Endothelial cell (in vitro differentiated cells): Measurements from ENCODE around the gene METTL15. TPM values are rescaled to one million over a fixed set of nuclear protein-coding genes. Genes with fewer than 3 reads are reported as not detected.

ENCODE experiments used
- DNase-seq: peaks from one replicate; pipeline ENCODE4 v3.0.0; 2021; ENCODE audit warnings: low spot score
- H3K27ac Mint-ChIP-seq: one replicate; pipeline ENCODE4 v1.8.0; 2021; ENCODE audit warnings: mixed read lengths, inconsistent platforms; ENCODE audit not compliant: unreplicated experiment
- H3K27me3 Mint-ChIP-seq: one replicate; pipeline ENCODE4 v1.8.0; 2021; ENCODE audit warnings: mild to moderate bottlenecking, moderate library complexity, mixed read lengths, inconsistent platforms; ENCODE audit not compliant: unreplicated experiment
- H3K36me3 Mint-ChIP-seq: one replicate; pipeline ENCODE4 v1.8.0; 2021; ENCODE audit warnings: mild to moderate bottlenecking, low read depth, mixed read lengths, inconsistent platforms; ENCODE audit not compliant: unreplicated experiment
- H3K4me1 Mint-ChIP-seq: one replicate; pipeline ENCODE4 v1.8.0; 2021; ENCODE audit warnings: mild to moderate bottlenecking, mixed read lengths, inconsistent platforms; ENCODE audit not compliant: unreplicated experiment
- H3K4me3 Mint-ChIP-seq: one replicate; pipeline ENCODE4 v1.8.0; 2021; ENCODE audit warnings: mild to moderate bottlenecking, mixed read lengths, inconsistent platforms; ENCODE audit not compliant: unreplicated experiment
- H3K9me3 Mint-ChIP-seq: one replicate; pipeline ENCODE4 v1.8.0; 2021; ENCODE audit warnings: mixed read lengths, inconsistent platforms; ENCODE audit not compliant: unreplicated experiment
- total RNA-seq: library from RNA; stranded (reverse); fragmentation: NEBNext Ultra II Directional; extraction: Animal tissue kit (Norgen Biotek cat#: 25700); gene quantifications from one replicate; pipeline ENCODE4 v1.2.1, GENCODE V29; 2021; ENCODE audit not compliant: unreplicated experiment
- TF ChIP-seq, protein P1 (sequence below): fragments of 200-600 bp; sonication (generic); IDR thresholded peaks from one replicate; pipeline ENCODE4 v1.5.0; 2021; ENCODE audit warnings: antibody characterized with exemption; ENCODE audit not compliant: unreplicated experiment

Gene METTL15
- total RNA-seq, 1 donor from 2014 or later: 8.8 TPM

DNA sequence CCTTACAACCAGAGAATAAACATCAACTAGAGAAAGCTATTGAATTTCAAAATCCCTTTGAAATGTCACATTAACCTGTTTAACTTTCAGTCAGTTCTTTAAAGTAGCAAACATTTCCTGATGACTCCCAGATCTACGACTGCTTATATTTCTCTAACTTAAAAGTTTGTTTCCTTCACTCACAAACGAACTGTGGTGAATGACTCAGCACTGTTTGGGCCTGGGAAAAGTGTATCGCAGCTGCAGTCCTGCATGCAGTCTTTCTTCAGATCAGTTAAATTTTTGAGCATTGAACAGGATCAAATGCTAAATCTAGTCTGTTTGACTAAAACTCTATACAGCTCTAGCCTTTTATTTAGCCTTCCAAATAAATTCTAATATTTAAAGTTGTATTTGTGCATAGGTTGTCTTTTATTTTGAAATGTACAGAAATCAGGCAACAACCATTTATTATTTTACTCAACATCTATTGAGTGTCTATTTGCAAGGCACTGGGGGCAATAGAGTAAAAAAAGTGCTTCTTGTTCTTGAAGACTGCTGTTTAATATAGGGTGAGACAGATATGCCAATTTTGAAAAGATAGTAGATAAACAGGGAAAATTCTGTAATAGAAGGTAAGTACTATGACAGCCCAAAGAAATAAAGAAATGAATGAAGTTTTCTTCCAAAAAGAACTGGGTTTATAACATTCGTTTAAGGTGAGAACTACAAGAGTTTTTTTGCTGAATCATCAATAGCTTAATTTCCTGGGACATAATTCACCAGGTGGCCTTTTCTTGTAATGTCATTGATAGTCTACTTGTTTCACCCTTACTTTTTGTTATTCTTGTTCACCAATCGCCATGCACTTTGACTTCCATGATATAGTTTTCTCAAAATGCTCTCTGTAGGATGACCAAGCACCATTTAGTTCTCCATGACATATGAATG, 235.4 kb downstream of the METTL15 start:
- Mint-ChIP-seq H3K27me3 (no peaks in the 10 kb centered on the region), H3K27ac (no peak overlapping the region), H3K4me1 (no peaks in the 10 kb centered on the region), H3K36me3 (no peaks in the 10 kb centered on the region), H3K9me3 (no peaks in the 10 kb centered on the region), H3K4me3 (no peak overlapping the region)
- no peak for DNase-seq
- TF ChIP-seq, protein P1, sequence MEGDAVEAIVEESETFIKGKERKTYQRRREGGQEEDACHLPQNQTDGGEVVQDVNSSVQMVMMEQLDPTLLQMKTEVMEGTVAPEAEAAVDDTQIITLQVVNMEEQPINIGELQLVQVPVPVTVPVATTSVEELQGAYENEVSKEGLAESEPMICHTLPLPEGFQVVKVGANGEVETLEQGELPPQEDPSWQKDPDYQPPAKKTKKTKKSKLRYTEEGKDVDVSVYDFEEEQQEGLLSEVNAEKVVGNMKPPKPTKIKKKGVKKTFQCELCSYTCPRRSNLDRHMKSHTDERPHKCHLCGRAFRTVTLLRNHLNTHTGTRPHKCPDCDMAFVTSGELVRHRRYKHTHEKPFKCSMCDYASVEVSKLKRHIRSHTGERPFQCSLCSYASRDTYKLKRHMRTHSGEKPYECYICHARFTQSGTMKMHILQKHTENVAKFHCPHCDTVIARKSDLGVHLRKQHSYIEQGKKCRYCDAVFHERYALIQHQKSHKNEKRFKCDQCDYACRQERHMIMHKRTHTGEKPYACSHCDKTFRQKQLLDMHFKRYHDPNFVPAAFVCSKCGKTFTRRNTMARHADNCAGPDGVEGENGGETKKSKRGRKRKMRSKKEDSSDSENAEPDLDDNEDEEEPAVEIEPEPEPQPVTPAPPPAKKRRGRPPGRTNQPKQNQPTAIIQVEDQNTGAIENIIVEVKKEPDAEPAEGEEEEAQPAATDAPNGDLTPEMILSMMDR: no peak

DNA sequence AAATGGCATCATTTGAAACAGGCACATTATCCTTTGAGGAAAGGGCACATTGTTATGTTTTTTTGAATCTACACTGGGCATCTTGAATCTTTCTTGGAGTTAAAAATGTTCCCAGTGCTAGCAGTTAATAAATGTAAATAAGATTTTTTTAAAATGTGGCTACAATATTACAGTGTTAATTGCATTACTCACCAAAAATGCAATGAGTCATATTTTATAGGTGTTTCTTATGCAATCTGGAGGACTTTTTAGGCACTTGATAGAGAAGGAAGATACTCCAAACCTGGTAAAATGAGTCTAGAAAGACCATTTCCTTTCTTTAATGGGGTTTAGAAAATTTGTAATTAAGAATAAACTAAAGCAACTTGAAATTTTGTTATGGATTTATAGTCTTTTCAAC, 238.0 kb downstream of the METTL15 start:
- no peaks in the 10 kb centered on the region for H3K9me3 Mint-ChIP-seq
- H3K36me3 Mint-ChIP-seq: no peaks in the 10 kb centered on the region
- TF ChIP-seq, protein P1: no peak
- H3K27me3 Mint-ChIP-seq: no peaks in the 10 kb centered on the region
- no peak overlapping the region for H3K27ac Mint-ChIP-seq
- DNase-seq: no peak
- no peak overlapping the region for H3K4me3 Mint-ChIP-seq
- H3K4me1 Mint-ChIP-seq: no peaks in the 10 kb centered on the region

DNA sequence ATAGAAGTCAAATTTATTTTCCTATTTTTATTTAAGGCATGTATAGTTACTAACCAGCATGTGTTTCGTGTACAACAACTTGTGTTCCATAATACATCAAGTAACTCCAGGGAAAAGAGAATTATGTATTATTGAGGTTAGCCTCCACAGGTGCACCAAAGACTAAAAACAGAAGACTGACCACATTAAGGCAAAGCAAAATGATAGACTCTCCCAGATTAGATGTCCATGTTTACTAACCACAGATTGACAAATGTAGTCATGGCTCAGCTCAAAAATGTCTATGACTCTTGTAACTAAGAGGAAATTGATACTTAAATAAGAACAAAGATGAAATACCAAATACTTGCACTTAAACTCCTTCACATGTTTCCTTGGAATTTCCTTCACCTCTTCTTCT, 238.5 kb downstream of the METTL15 start:
- Mint-ChIP-seq H3K27me3 (no peaks in the 10 kb centered on the region), H3K4me1 (no peaks in the 10 kb centered on the region), H3K4me3 (no peak overlapping the region), H3K9me3 (no peaks in the 10 kb centered on the region), H3K27ac (no peak overlapping the region), H3K36me3 (no peaks in the 10 kb centered on the region)
- no peak for DNase-seq
- TF ChIP-seq, protein P1: no peak

DNA sequence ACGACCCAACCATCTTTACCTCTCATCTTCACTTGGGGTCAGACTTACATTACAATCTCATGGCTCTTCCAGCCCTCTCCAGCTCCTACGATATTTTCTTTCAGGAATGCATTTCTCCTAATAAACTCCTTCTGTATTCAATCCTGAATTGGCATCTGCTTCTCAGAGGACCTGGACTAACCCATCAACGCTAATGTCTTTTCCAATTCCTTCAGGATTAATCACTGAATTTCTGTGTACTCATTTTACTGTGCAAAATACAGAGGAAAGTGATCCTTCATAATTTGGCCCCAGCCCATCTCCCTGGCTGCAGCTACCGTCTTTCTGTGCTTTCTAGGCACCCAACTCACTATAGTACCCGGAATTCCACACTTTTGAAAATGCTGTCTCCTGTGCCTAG, 239.2 kb downstream of the METTL15 start:
- DNase-seq: no peak
- Mint-ChIP-seq H3K27ac (no peak overlapping the region), H3K4me1 (no peaks in the 10 kb centered on the region), H3K27me3 (no peaks in the 10 kb centered on the region), H3K9me3 (no peaks in the 10 kb centered on the region), H3K36me3 (no peaks in the 10 kb centered on the region), H3K4me3 (no peak overlapping the region)
- TF ChIP-seq, protein P1: no peak

DNA sequence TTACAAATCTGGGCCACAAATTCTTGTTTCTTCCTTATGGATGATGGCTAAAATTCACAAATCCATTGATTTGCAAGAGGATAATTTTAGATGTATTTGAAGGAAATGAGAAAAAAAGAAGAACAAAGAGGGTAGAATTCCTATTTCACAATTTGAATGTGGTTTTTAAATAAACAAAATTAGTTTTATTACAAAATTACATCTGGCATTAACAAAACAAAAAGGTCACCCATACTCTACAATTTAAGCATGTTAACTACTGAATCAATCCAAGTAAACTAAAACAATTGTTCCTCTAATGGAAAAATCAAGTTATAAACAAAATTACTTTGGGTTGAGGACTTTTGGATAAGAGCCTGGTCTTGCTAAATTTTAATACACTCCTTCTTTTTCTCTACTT, 242.0 kb downstream of the METTL15 start:
- DNase-seq: no peak
- TF ChIP-seq, protein P1: no peak
- Mint-ChIP-seq H3K27ac (no peak overlapping the region), H3K4me1 (no peaks in the 10 kb centered on the region), H3K4me3 (no peak overlapping the region), H3K27me3 (no peaks in the 10 kb centered on the region), H3K36me3 (no peaks in the 10 kb centered on the region), H3K9me3 (no peaks in the 10 kb centered on the region)
